ENCODE measurements around the gene PAF1.

PAF1 gene

DNA sequence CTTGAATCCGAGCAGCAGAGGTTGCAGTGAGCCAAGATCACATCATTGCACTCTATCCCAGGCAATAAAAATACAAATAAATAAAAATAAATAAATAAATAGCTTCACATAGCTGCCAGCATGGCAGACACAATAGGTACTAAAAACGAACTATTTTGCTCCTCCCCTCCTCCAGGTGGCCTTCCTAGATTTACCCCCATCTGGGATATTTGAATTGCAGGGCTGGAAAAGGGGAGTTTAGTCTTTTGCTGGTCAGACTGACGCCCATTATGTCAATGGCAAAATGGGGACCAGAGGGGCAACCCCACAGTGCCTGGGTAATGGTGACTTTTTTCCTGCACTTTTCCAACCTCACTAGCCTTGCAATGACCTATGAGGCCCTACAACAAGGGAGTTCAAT lies 54.4 kb downstream of the PAF1 start:
- TF ChIP-seq ZFX (IDR thresholded peaks at IDR 0.05; ENCODE audit: borderline replicate concordance): no peak
- TF ChIP-seq, protein P1, sequence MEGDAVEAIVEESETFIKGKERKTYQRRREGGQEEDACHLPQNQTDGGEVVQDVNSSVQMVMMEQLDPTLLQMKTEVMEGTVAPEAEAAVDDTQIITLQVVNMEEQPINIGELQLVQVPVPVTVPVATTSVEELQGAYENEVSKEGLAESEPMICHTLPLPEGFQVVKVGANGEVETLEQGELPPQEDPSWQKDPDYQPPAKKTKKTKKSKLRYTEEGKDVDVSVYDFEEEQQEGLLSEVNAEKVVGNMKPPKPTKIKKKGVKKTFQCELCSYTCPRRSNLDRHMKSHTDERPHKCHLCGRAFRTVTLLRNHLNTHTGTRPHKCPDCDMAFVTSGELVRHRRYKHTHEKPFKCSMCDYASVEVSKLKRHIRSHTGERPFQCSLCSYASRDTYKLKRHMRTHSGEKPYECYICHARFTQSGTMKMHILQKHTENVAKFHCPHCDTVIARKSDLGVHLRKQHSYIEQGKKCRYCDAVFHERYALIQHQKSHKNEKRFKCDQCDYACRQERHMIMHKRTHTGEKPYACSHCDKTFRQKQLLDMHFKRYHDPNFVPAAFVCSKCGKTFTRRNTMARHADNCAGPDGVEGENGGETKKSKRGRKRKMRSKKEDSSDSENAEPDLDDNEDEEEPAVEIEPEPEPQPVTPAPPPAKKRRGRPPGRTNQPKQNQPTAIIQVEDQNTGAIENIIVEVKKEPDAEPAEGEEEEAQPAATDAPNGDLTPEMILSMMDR (IDR thresholded peaks at IDR 0.05): no peak
- H3K27ac ChIP-seq: no peak overlapping the region

Measured in 22Rv1 (cell line).